H54 (cell line): ENCODE data around the gene ST6GALNAC5.

Source experiments
- DNase-seq: peaks from one replicate; pipeline ENCODE4 v3.0.0; 2011; ENCODE audit warnings: low spot score, mixed read lengths; ENCODE audit not compliant: insufficient read length
- FAIRE-seq: peaks from 3 replicates; lab custom pipeline; 2011; peaks lifted over from hg19 to GRCh38; lab: Jason Lieb, UNC
- POLR2A ChIP-seq: IDR thresholded peaks from 2 replicates; pipeline ENCODE4 v1.6.1; 2011; ENCODE audit warnings: low read depth, mild to moderate bottlenecking, low read length

ST6GALNAC5 gene

GRCh38 chr1:77081834-77082233, 214.6 kb downstream of the ST6GALNAC5 start:
- no peak for FAIRE-seq
- DNase-seq = no peak

GRCh38 chr1:77084457-77084856, 217.2 kb downstream of the ST6GALNAC5 start:
- no peak for TF ChIP-seq POLR2A
- DNase-seq (no peak), FAIRE-seq (no peak)

More at GRCh38 chr1:77081834-77082233, 214.6 kb downstream of the ST6GALNAC5 start:
- TF ChIP-seq POLR2A = no peak

- FAIRE-seq = no peak
- TF ChIP-seq POLR2A = no peak
Observed at GRCh38 chr1:77085109-77085508, 217.8 kb downstream of the ST6GALNAC5 start.

GRCh38 chr1:77089756-77090155, 222.5 kb downstream of the ST6GALNAC5 start:
- no peak for TF ChIP-seq POLR2A
- FAIRE-seq = no peak

More at GRCh38 chr1:77085109-77085508, 217.8 kb downstream of the ST6GALNAC5 start:
- DNase-seq = no peak

GRCh38 chr1:77095236-77095635, 228.0 kb downstream of the ST6GALNAC5 start:
- TF ChIP-seq POLR2A = no peak
- no peak for DNase-seq
- FAIRE-seq = no peak

More at GRCh38 chr1:77089756-77090155, 222.5 kb downstream of the ST6GALNAC5 start:
- no peak for DNase-seq

- no peak for TF ChIP-seq POLR2A
- peak; percentile 11 for FAIRE-seq
- DNase-seq = no peak
Observed at GRCh38 chr1:77096496-77097255, 229.4 kb downstream of the ST6GALNAC5 start.

- TF ChIP-seq POLR2A = no peak
- FAIRE-seq = no peak
- DNase-seq = no peak
Observed at GRCh38 chr1:77100875-77101274, 233.6 kb downstream of the ST6GALNAC5 start.

GRCh38 chr1:77103486-77103885, 236.2 kb downstream of the ST6GALNAC5 start:
- DNase-seq (no peak), FAIRE-seq (no peak)
- no peak for TF ChIP-seq POLR2A

GRCh38 chr1:77104672-77105071, 237.4 kb downstream of the ST6GALNAC5 start:
- DNase-seq (no peak), FAIRE-seq (no peak)
- TF ChIP-seq POLR2A = no peak
